NCI-H2171 treated with DMSO at 0.1 percent for 48 hours (cell line): ENCODE results near the gene SLC6A17.

Experiments used
- DNase-seq: peaks from one replicate; lab custom pipeline; 2025; lab: John Stamatoyannopoulos, UW

SLC6A17 gene

DNA sequence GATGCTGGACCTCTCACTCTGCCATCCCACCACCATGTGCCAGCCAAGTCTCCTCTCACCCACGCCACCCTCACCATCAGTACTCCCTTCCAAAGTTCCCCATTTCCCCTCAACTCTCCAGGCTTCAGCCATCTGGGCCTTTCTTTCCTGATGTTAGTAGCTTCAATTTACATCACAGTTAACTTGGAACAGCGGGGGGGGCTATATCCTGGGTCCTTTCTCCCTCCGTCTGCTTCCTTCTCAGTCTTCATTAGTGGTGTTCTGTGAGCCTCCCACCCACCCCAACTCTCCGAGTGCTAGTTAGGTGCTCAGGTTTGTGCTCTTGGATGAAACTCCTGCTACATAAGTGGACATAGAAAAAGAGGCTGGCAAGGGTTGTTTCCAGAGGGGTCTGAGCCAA is 91.8 kb downstream of the SLC6A17 start:
- no peak for DNase-seq

DNA sequence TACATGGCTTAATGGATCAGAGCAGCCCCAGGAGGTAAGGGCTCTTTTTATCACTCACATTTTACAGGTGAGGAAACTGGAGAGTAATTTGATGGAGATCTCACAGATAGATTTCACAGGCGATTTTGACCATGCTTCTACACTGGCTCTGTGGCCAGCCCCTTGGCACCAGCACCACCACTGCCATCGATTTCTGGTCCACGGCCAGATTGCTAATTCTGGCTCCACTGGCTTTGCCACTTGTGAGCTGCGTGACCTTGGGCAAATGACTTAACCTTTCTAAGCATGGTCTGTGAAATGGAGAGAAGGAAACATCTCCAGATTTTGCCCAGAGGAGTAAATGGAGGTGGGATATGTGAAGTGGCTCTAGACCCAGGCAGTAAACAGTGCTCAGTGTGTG is 92.4 kb downstream of the SLC6A17 start:
- DNase-seq, result no peak

- DNase-seq, result peak; percentile 67
These were observed 92.9 kb downstream of the SLC6A17 start for GRCh38 chr1:110243146-110243545.

GRCh38 chr1:110243574-110243973 is 93.3 kb downstream of the SLC6A17 start:
- peak; percentile 73 for DNase-seq

DNA sequence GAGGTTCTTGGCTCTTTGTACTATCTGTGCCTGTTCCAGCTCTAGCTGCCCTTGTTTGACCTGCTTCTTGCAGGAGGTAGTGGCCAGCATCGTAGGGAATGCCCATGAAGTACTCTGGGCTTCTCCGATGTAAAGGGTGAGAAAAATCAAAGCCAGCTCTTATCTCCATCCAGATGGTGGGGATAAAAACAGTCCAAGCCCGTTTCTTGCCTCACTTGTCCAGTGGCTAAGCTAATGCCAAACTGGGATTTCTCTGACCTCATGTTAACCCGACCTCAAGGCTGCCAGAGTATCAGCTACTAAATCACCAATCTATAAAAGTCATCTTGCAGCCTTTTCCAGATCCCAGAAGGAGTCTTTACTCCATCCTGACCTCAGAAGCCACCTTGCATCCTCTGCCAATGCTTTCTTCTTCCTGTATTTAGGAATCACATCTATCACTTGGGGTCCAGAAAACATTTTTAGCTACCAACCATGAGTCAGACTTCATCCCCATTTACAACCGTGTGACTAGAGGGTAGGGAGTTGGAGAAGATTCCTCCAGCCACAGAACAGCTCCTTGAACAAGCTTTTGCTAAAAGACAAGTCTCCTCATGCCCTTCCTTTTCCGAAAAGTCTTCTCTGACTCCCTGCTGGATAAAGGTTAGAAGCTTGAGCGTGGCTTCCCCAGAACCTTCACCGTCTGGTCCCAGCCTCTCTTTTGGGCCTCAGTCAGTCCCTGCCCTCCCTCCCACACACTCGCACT is 95.8 kb downstream of the SLC6A17 start:
- DNase-seq, result no peak

DNA sequence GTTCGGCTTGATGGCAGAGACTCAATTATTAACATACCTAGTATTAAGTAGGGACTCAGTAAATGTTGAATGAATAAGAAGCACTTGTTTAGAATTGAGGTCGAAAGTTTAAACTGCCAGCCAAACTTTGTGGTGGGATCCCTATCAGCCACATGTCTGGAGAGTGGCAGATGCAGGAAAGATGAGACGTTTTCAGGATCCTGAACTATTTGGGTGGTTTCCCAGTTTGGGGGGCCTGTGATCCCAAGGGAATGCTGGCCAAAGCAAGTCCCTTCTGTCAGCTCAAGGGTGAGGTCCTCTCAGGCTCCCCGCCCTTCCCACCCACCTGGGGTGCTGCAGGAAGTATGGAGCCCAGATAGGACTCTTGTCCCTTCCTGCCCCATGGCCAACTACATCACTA is 98.5 kb downstream of the SLC6A17 start:
- DNase-seq, result peak; percentile 58

DNA sequence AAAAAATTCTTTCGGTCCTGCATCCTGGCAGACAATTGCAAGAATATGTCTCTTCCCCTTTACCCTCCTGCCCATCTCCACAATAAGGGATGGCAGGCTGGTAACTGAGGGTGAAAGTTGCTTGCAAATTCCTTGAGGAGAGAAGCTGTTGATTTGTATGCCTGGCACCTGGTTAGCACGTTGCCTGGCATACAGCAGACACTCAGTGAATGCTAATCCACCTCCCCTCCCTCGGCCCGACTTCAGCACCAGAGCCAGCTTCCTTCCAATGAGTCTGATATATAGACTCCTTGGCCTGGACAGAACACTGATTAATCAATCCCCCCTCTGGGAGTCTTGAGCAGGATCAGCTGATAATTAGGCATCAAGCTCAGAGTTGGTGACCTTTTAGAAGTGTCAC is 99.0 kb downstream of the SLC6A17 start:
- no peak for DNase-seq

- no peak for DNase-seq
These were observed 99.7 kb downstream of the SLC6A17 start for GRCh38 chr1:110250008-110250407.

DNA sequence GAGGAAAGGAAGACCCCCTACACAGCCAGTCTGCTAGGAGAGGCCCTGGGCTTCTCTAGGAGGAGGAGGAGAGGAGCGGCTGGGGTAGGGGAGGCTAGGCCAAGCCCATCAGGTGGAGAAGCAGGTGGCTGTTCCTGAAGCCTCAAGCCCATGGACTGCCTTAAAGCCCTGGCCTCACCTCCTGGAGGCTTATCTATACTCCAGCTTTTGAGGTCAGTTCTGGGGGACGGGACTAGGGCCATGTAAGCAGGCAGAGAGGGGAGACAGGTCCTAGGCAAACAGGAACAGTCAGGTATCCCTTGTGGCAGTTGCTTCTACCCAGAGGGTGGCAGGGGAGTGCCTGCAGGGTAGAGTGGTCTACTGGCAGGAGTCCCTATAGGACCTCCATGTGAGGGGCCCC is 100.5 kb downstream of the SLC6A17 start:
- DNase-seq, result no peak
